ENCODE measurements around the gene ATG12.
"Not testable (repeated sequence)": the region's sequence is repeated elsewhere in the genome, so short reads cannot be mapped to it uniquely, and the experiment has no call there.

Gene ATG12

GRCh38 chr5:115841382-115842088, at the start of gene ATG12, which contains the start of gene AP3S1:
Gene ATG12, minus strand, starts transcription at chr5:115841565. Its CDS starts 13 bp downstream, at chr5:115841552.
Gene AP3S1, plus strand, starts transcription at chr5:115841935. Its CDS starts 103 bp downstream, at chr5:115842038.
- H3K27ac Mint-ChIP-seq, result peak within 1 kb of the TSS; percentile 99
- peaks cover 16% of the 10 kb centered on the region for H3K36me3 Mint-ChIP-seq (ENCODE audit: low read depth)
- H3K27me3 Mint-ChIP-seq, result no peaks in the 10 kb centered on the region
- H3K9me3 Mint-ChIP-seq, result no peaks in the 10 kb centered on the region
- H3K4me3 Mint-ChIP-seq, result peak within 1 kb of the TSS; percentile 95
- peaks cover 67% of the 10 kb centered on the region for H3K4me1 Mint-ChIP-seq (ENCODE audit: low read depth)

GRCh38 chr5:115888027-115888426, 46.7 kb upstream of the ATG12 start:
- Mint-ChIP-seq H3K4me1 (ENCODE audit: low read depth) (no peaks in the 10 kb centered on the region), H3K4me3 (no peak overlapping the region), H3K36me3 (ENCODE audit: low read depth) (peaks cover 8% of the 10 kb centered on the region), H3K27ac (no peak overlapping the region), H3K9me3 (no peaks in the 10 kb centered on the region), H3K27me3 (no peaks in the 10 kb centered on the region)

- H3K4me1 Mint-ChIP-seq (ENCODE audit: low read depth); H3K27ac Mint-ChIP-seq; H3K4me3 Mint-ChIP-seq; H3K27me3 Mint-ChIP-seq; H3K9me3 Mint-ChIP-seq: not testable (repeated sequence)
- peaks cover 14% of the 10 kb centered on the region for H3K36me3 Mint-ChIP-seq (ENCODE audit: low read depth)
These were observed 43.8 kb upstream of the ATG12 start for GRCh38 chr5:115885208-115885607.

- peaks cover 6% of the 10 kb centered on the region for H3K9me3 Mint-ChIP-seq
- H3K36me3 Mint-ChIP-seq (ENCODE audit: low read depth), result peaks cover 19% of the 10 kb centered on the region
- H3K27ac Mint-ChIP-seq, result no peak overlapping the region
- H3K4me3 Mint-ChIP-seq, result no peak overlapping the region
- H3K27me3 Mint-ChIP-seq, result no peaks in the 10 kb centered on the region
- H3K4me1 Mint-ChIP-seq (ENCODE audit: low read depth), result no peaks in the 10 kb centered on the region
These were observed 43.3 kb upstream of the ATG12 start for GRCh38 chr5:115884704-115885103.

DNA sequence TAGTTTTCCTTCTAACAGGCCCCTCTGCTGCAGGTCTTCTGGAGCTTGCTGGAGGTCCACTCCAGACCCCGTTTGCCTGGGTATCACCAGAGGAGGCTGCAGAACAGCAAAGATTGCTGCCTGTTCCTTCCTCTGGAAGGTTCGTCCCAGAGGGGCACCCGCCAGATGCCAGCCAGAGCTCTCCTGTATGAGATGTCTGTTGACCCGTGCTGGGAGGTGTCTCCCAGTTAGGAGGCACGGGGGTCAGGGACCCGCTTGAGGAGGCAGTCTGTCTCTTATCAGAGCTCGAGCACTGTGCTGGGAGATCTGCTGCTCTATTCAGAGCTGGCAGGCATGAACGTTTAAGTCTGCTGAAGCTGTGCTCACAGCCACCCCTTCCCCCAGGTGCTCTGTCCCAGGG, 41.1 kb upstream of the ATG12 start:
- H3K27me3 Mint-ChIP-seq; H3K9me3 Mint-ChIP-seq; H3K27ac Mint-ChIP-seq; H3K4me3 Mint-ChIP-seq; H3K4me1 Mint-ChIP-seq (ENCODE audit: low read depth): not testable (repeated sequence)
- H3K36me3 Mint-ChIP-seq (ENCODE audit: low read depth), result peaks cover 42% of the 10 kb centered on the region

DNA sequence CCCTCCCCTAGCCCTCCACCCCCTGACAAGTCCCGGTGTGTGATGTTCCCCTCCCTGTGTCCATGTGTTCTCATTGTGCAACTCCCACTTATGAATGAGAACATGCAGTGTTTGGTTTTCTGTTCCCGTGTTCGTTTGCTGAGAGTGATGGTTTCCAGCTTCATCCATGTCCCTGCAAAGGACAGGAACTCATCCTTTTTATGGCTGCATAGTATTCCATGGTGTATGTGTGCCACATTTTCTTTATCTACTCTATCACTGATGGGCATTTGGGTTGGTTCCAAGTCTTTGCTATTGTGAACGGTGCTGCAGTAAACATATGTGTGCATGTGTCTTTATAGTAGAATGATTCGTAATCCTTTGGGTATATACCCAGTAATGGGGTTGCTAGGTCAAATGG, 36.0 kb upstream of the ATG12 start:
- not testable (repeated sequence) for H3K4me1 Mint-ChIP-seq (ENCODE audit: low read depth); H3K27ac Mint-ChIP-seq; H3K27me3 Mint-ChIP-seq; H3K4me3 Mint-ChIP-seq
- peaks cover 72% of the 10 kb centered on the region for H3K36me3 Mint-ChIP-seq (ENCODE audit: low read depth)
- H3K9me3 Mint-ChIP-seq, result peaks cover 13% of the 10 kb centered on the region

DNA sequence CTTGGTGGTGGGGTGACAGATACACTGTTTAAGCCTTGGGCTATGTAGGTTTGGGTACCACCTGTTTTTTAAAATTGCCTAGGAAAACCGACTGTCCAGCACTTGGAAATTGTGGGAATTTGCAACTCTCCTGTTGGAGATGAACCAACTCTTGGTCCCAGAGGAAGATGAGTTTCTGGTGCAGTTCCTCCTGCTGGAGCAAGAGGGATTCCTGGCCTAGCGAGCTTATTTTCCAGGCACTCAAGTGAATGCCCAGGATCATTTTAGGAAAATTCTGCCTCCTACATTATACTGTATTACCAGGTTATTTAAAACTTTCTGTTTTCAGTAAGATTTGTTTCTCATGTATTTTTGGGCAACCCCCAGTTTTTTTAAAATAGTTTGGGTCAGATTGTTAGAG, 34.1 kb upstream of the ATG12 start:
- Mint-ChIP-seq H3K4me3 (no peak overlapping the region), H3K27me3 (no peaks in the 10 kb centered on the region), H3K9me3 (peaks cover 7% of the 10 kb centered on the region), H3K27ac (no peak overlapping the region), H3K36me3 (ENCODE audit: low read depth) (peaks cover 73% of the 10 kb centered on the region), H3K4me1 (ENCODE audit: low read depth) (peaks cover 6% of the 10 kb centered on the region)

GRCh38 chr5:115873392-115873791, 32.0 kb upstream of the ATG12 start:
- Mint-ChIP-seq H3K36me3 (ENCODE audit: low read depth) (peaks cover 56% of the 10 kb centered on the region), H3K27ac (no peak overlapping the region), H3K4me3 (no peak overlapping the region), H3K9me3 (peaks cover 3% of the 10 kb centered on the region), H3K27me3 (no peaks in the 10 kb centered on the region), H3K4me1 (ENCODE audit: low read depth) (peaks cover 6% of the 10 kb centered on the region)

GRCh38 chr5:115872447-115872846, 31.1 kb upstream of the ATG12 start:
- Mint-ChIP-seq H3K27me3 (no peaks in the 10 kb centered on the region), H3K9me3 (peaks cover 3% of the 10 kb centered on the region), H3K36me3 (ENCODE audit: low read depth) (peaks cover 47% of the 10 kb centered on the region), H3K27ac (no peak overlapping the region), H3K4me3 (no peak overlapping the region), H3K4me1 (ENCODE audit: low read depth) (peaks cover 10% of the 10 kb centered on the region)

DNA sequence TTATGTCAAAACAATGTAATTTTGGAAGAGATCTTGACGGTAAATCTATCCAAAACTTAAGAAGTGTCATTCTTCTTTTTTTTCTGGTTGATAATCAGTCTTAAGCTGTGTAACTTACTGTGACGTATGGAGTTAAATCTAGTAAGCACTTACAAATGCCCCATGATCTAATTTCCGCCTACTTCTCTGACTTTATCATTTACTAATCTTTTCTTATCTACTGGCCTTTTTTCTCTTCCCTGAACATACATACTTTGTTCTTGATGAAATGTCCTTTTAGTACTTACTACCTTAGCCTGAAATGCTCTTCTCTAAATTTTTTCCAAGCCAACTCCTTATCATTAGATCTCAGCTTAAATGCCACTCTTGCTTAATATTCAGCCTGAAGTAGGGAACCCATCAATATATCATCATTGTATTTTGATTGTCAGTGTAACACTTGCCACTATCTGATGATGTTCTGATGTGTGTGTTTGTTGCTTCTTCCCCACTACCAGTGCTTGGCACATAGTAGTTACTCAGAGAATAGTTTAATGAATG, 28.0 kb upstream of the ATG12 start:
- H3K27me3 Mint-ChIP-seq, result no peaks in the 10 kb centered on the region
- H3K4me1 Mint-ChIP-seq (ENCODE audit: low read depth), result peaks cover 15% of the 10 kb centered on the region
- H3K4me3 Mint-ChIP-seq, result no peak overlapping the region
- H3K9me3 Mint-ChIP-seq, result no peaks in the 10 kb centered on the region
- H3K27ac Mint-ChIP-seq, result no peak overlapping the region
- H3K36me3 Mint-ChIP-seq (ENCODE audit: low read depth), result peaks cover 25% of the 10 kb centered on the region

GRCh38 chr5:115859378-115859777, 18.0 kb upstream of the ATG12 start:
- Mint-ChIP-seq H3K27ac (no peak overlapping the region), H3K9me3 (peaks cover 3% of the 10 kb centered on the region), H3K4me3 (no peak overlapping the region), H3K4me1 (ENCODE audit: low read depth) (peaks cover 26% of the 10 kb centered on the region), H3K36me3 (ENCODE audit: low read depth) (peaks cover 4% of the 10 kb centered on the region), H3K27me3 (no peaks in the 10 kb centered on the region)

DNA sequence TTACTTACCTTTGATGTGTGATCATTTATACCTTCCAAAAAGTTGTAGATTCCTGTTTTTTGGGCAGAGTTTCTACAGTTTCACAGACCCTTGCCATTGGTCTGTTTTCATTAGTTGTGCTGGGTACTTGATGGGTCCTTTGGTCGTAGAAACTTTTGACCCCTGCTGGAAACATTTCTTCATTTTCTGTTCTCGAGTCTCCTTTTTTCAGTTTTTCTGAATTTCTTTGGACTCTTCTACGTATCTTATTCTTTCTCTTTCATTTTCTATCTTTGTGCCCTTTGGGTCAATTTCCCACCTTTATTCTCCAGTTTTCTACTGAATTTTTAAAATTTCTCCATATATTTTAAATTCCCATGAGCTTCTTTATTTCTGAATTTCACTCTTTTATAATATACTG, 17.0 kb upstream of the ATG12 start:
- Mint-ChIP-seq H3K27ac (no peak overlapping the region), H3K36me3 (ENCODE audit: low read depth) (peaks cover 12% of the 10 kb centered on the region), H3K27me3 (no peaks in the 10 kb centered on the region), H3K9me3 (peaks cover 10% of the 10 kb centered on the region), H3K4me3 (no peak overlapping the region), H3K4me1 (ENCODE audit: low read depth) (peaks cover 32% of the 10 kb centered on the region)

GRCh38 chr5:115857626-115858349, 16.4 kb upstream of the ATG12 start:
- peaks cover 17% of the 10 kb centered on the region for H3K36me3 Mint-ChIP-seq (ENCODE audit: low read depth)
- H3K4me1 Mint-ChIP-seq (ENCODE audit: low read depth), result peaks cover 37% of the 10 kb centered on the region
- H3K9me3 Mint-ChIP-seq, result peaks cover 13% of the 10 kb centered on the region
- H3K4me3 Mint-ChIP-seq, result no peak overlapping the region
- no peaks in the 10 kb centered on the region for H3K27me3 Mint-ChIP-seq
- no peak overlapping the region for H3K27ac Mint-ChIP-seq

GRCh38 chr5:115857057-115857479, 15.7 kb upstream of the ATG12 start:
- H3K27ac Mint-ChIP-seq, result no peak overlapping the region
- H3K4me3 Mint-ChIP-seq, result no peak overlapping the region
- peaks cover 39% of the 10 kb centered on the region for H3K4me1 Mint-ChIP-seq (ENCODE audit: low read depth)
- no peaks in the 10 kb centered on the region for H3K27me3 Mint-ChIP-seq
- H3K36me3 Mint-ChIP-seq (ENCODE audit: low read depth), result peaks cover 17% of the 10 kb centered on the region
- peaks cover 10% of the 10 kb centered on the region for H3K9me3 Mint-ChIP-seq

DNA sequence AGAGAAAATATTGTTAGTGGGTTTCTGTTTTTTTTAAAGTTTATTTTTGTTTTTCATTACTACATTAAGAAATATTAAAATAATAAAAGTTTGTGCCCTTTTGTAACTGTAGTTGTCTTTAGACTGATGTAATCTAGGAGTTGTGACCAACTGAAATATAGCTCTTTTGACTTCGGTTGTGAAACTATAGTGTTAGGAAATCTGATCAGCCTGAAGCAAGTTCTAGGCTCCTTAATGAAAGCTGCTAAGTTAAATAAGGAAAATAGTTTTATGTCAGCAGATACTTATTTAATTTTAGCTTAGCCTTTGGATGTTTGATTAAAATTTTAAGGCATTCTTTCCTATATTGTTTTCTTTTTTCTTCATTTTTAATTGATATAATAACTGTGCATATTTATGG, 14.6 kb upstream of the ATG12 start:
- Mint-ChIP-seq H3K27me3 (no peaks in the 10 kb centered on the region), H3K4me3 (no peak overlapping the region), H3K9me3 (peaks cover 10% of the 10 kb centered on the region), H3K36me3 (ENCODE audit: low read depth) (peaks cover 14% of the 10 kb centered on the region), H3K27ac (no peak overlapping the region), H3K4me1 (ENCODE audit: low read depth) (peaks cover 47% of the 10 kb centered on the region)
